HCT116 (cell line): ENCODE measurements around the gene KIF26B. TPM values are rescaled to one million over a fixed set of nuclear protein-coding genes. Genes with fewer than 3 reads are reported as not detected.
"Not testable (repeated sequence)": the region's sequence is repeated elsewhere in the genome, so short reads cannot be mapped to it uniquely, and the experiment has no call there.

Experiments used
- ATAC-seq: fragments of 200-7000 bp; cut with Tn5 transposase; 2 replicates; pipeline ENCODE4 v1.9.1; 2020; ENCODE audit warnings: mild to moderate bottlenecking, moderate library complexity
- BruUV-seq: library from RNA; stranded (reverse); fragments of 400-500 nt; replicated peaks from 2 replicates; lab custom pipeline; 2021; lab: Mats Ljungman, UMichigan
- CTCF ChIA-PET: fragments of 300-600 bp; sonication (Branson Sonifier 250); formaldehyde crosslinking; loops from one replicate; lab custom pipeline; 2021; ENCODE audit warnings: antibody characterized with exemption; lab: Charles Lee
- POLR2A ChIA-PET: fragments of 300-600, 350-600 bp; sonication (Branson Sonifier 250); formaldehyde crosslinking; loops from one replicate; lab custom pipeline; 2021; ENCODE audit warnings: antibody characterized with exemption; lab: Charles Lee
- RAD21 ChIA-PET, 2 experiments: fragments of 300-600 bp; sonication (Branson Sonifier 250); formaldehyde crosslinking; loops; one replicate each; lab custom pipeline; 2023; ENCODE audit warnings: low total read pairs in 2 of 2; ENCODE audit not compliant: uncharacterized antibody in 2 of 2, unreplicated experiment in 2 of 2, low non-redundant PET in 1 of 2; lab: Charles Lee
- DNase-seq: peaks from one replicate; pipeline ENCODE4 v3.0.0-alpha.2; 2010; ENCODE audit warnings: low read depth, low spot score
- H2AFZ ChIP-seq: fragments of 200-600 bp; shearing (Covaris generic), sonication (generic); 2 replicates; pipeline ENCODE4 v1.6.1; 2017; ENCODE audit warnings: low read depth, mixed run types, mixed read lengths, antibody characterized with exemption, low read length; ENCODE audit not compliant: poor library complexity, severe bottlenecking
- H3K27ac ChIP-seq: 2 replicates; pipeline ENCODE4 v1.5.1; 2012; ENCODE audit warnings: low read depth, low read length
- H3K27me3 ChIP-seq: fragments of 200-600 bp; sonication (generic); 2 replicates; pipeline ENCODE4 v1.6.1; 2016; ENCODE audit warnings: mixed run types, low read length, mixed read lengths; ENCODE audit not compliant: insufficient read depth
- H3K36me3 ChIP-seq, 2 experiments: fragments of 200-500 bp in 1 of 2; fragments of 200-600 bp in 1 of 2; sonication (Bioruptor generic) in 1 of 2; sonication (generic) in 1 of 2; 2 replicates each; pipeline versions ENCODE4 v1.5.1 to v1.6.1; 2014 to 2016; ENCODE audit warnings: low read length in 2 of 2, inconsistent platforms in 1 of 2, mixed read lengths in 1 of 2, mixed run types in 1 of 2; ENCODE audit not compliant: insufficient read depth in 2 of 2, control insufficient read depth in 1 of 2
- H3K4me1 ChIP-seq, 2 experiments: fragments of 200-600 bp in 1 of 2; sonication (generic) in 1 of 2; 2 replicates each; pipeline versions ENCODE4 v1.5.1 to v1.6.1; 2012 to 2017; ENCODE audit warnings: low read length in 2 of 2, inconsistent platforms in 1 of 2, mild to moderate bottlenecking in 1 of 2, mixed read lengths in 1 of 2, mixed run types in 1 of 2, moderate library complexity in 1 of 2; ENCODE audit not compliant: insufficient read depth in 2 of 2, control insufficient read depth in 1 of 2
- H3K4me2 ChIP-seq: fragments of 200-600 bp; sonication (generic); 2 replicates; pipeline ENCODE4 v1.6.1; 2017; ENCODE audit warnings: mixed run types, low read length, mixed read lengths
- H3K4me3 ChIP-seq, 2 experiments: fragments of 200-600 bp in 1 of 2; sonication (generic) in 1 of 2; replicated peaks in 1 of 2; 2 replicates each; pipeline ENCODE4 v1.5.1; 2011 to 2016; ENCODE audit warnings: low read length in 2 of 2, control low read depth in 1 of 2, low read depth in 1 of 2, mild to moderate bottlenecking in 1 of 2, mixed read lengths in 1 of 2, mixed run types in 1 of 2
- H3K79me2 ChIP-seq: fragments of 200-600 bp; sonication (generic); 2 replicates; pipeline ENCODE4 v1.6.1; 2017; ENCODE audit warnings: mild to moderate bottlenecking, mixed run types, low read length, moderate library complexity, mixed read lengths; ENCODE audit not compliant: insufficient read depth
- H3K9ac ChIP-seq: fragments of 200-600 bp; sonication (generic); 2 replicates; pipeline ENCODE4 v1.6.1; 2016; ENCODE audit warnings: low read length, mixed read lengths
- H3K9me2 ChIP-seq: fragments of 200-600 bp; sonication (generic), shearing (Covaris generic); 2 replicates; pipeline ENCODE4 v1.6.1; 2017; ENCODE audit warnings: mixed run types, mild to moderate bottlenecking, moderate library complexity; ENCODE audit not compliant: insufficient read depth
- H3K9me3 ChIP-seq, 2 experiments: fragments of 200-500 bp in 1 of 2; fragments of 200-600 bp in 1 of 2; sonication (Bioruptor generic) in 1 of 2; sonication (generic) in 1 of 2; 2 replicates each; pipeline ENCODE4 v1.6.1; 2014 to 2017; ENCODE audit warnings: low read length in 2 of 2, mixed read lengths in 2 of 2, inconsistent platforms in 1 of 2, low read depth in 1 of 2, mild to moderate bottlenecking in 1 of 2, mixed run types in 1 of 2, moderate library complexity in 1 of 2; ENCODE audit not compliant: control insufficient read depth in 1 of 2, insufficient read depth in 1 of 2
- H4K20me1 ChIP-seq: fragments of 200-600 bp; sonication (generic), shearing (Covaris generic); 2 replicates; pipeline ENCODE4 v1.6.1; 2017; ENCODE audit warnings: mixed run types, mild to moderate bottlenecking, moderate library complexity; ENCODE audit not compliant: insufficient read depth
- ATF3 ChIP-seq: IDR thresholded peaks from 2 replicates; pipeline ENCODE4 v1.6.1; 2012
- CBX3 ChIP-seq: IDR thresholded peaks from 2 replicates; pipeline ENCODE4 v1.6.1; 2012; ENCODE audit warnings: low read depth
- CTCF ChIP-seq, 3 experiments: fragments of 200-600 bp in 1 of 3; sonication (generic) in 1 of 3; IDR thresholded peaks in 2 of 3; conservative IDR thresholded peaks in 1 of 3; 2 replicates each; pipeline ENCODE4 v1.5.1; 2012 to 2017; ENCODE audit warnings: low read depth in 2 of 3, low read length in 2 of 3, antibody characterized with exemption in 1 of 3, borderline replicate concordance in 1 of 3, control low read depth in 1 of 3, mild to moderate bottlenecking in 1 of 3, mixed read lengths in 1 of 3, mixed run types in 1 of 3, moderate library complexity in 1 of 3; ENCODE audit not compliant: insufficient read depth in 1 of 3
- EZH2phosphoT487 ChIP-seq: fragments of 200-600 bp; IDR thresholded peaks from 2 replicates; pipeline ENCODE4 v1.6.1; 2018; ENCODE audit warnings: antibody characterized with exemption, borderline replicate concordance
- JUND ChIP-seq: IDR thresholded peaks from 2 replicates; pipeline ENCODE4 v1.6.1; 2012
- MAX ChIP-seq: IDR thresholded peaks from 2 replicates; pipeline ENCODE4 v1.6.1; 2012
- POLR2A ChIP-seq: IDR thresholded peaks from 2 replicates; pipeline ENCODE4 v1.7.0; 2011; ENCODE audit warnings: borderline replicate concordance; ENCODE audit not compliant: insufficient read depth, insufficient read length; ENCODE audit errors: extremely low read depth
- SIN3A ChIP-seq: IDR thresholded peaks from 2 replicates; pipeline ENCODE4 v1.6.1; 2012; ENCODE audit warnings: low read depth
- SP1 ChIP-seq: IDR thresholded peaks from 2 replicates; pipeline ENCODE4 v1.6.1; 2012; ENCODE audit warnings: low read depth
- SRF ChIP-seq: IDR thresholded peaks from 2 replicates; pipeline ENCODE4 v1.6.1; 2012; ENCODE audit warnings: low read depth
- ZFX ChIP-seq: fragments of 450-650 bp; IDR thresholded peaks from 2 replicates; pipeline ENCODE4 v1.6.1; 2017
- ZNF274 ChIP-seq: fragments of 200-500 bp; sonication (Bioruptor generic); IDR thresholded peaks from 2 replicates; pipeline ENCODE4 v1.6.1; 2014; ENCODE audit warnings: mild to moderate bottlenecking, low read depth, low read length, inconsistent platforms
- intact Hi-C: fragments of 100-400 bp; cut with micrococcal nuclease; formaldehyde crosslinking; loops from 2 replicates; pipeline ENCODE4 v1.10.0; 2022
- total RNA-seq: library from RNA; stranded (reverse); gene quantifications from one replicate; pipeline ENCODE4 v1.2.1, GENCODE V29; 2021; ENCODE audit not compliant: unreplicated experiment

Gene KIF26B
- total RNA-seq, 1 experiment from 2014 or later: 0.49 TPM

- no peak overlapping the region for H3K27ac ChIP-seq
- no peak for ATAC-seq
- no peaks in the 10 kb centered on the region for H3K27me3 ChIP-seq
- no peak overlapping the region for H3K4me2 ChIP-seq
- no peak for TF ChIP-seq POLR2A
- TF ChIP-seq SP1: no peak
- TF ChIP-seq MAX: no peak
- TF ChIP-seq SIN3A: no peak
- TF ChIP-seq ATF3: no peak
- TF ChIP-seq CTCF (IDR thresholded peaks at IDR 0.05 in 2 of 3, conservative IDR thresholded peaks at IDR 0.05 in 1 of 3; ENCODE audit: borderline replicate concordance in 1 of 3, insufficient read depth in 1 of 3, low read depth in 2 of 3, low read length in 2 of 3): no peak
- no peak for TF ChIP-seq ZNF274
- no peak for TF ChIP-seq ZFX
- no peak for TF ChIP-seq JUND
- no peak for TF ChIP-seq SRF
- TF ChIP-seq CBX3: no peak
- no peak for TF ChIP-seq EZH2phosphoT487
- POLR2A ChIA-PET: no interaction called here
- CTCF ChIA-PET: no interaction called here
- no peaks in the 10 kb centered on the region for H3K9me3 ChIP-seq
- no peak overlapping the region for H2AFZ ChIP-seq
- no peaks in the 10 kb centered on the region for H3K9me2 ChIP-seq
- RAD21 ChIA-PET: no interaction called here
- no peaks in the 10 kb centered on the region for H3K36me3 ChIP-seq
- no peak overlapping the region for H3K9ac ChIP-seq
- H3K4me3 ChIP-seq: no peak overlapping the region
- no TSS peak for BruUV-seq
- no peak for DNase-seq
- peaks cover 0 to 6% of the 10 kb centered on the region in 2 experiments; a peak in 2 of 4 replicates for H3K4me1 ChIP-seq
- no peaks in the 10 kb centered on the region for H3K79me2 ChIP-seq
- intact Hi-C loops: no loop called here
- no peaks in the 10 kb centered on the region for H4K20me1 ChIP-seq
Measured at GRCh38 chr1:245710961-245711903, 556.4 kb downstream of the KIF26B start.

- H3K79me2 ChIP-seq, CTCF ChIA-PET, H3K9ac ChIP-seq, H3K9me2 ChIP-seq, H3K9me3 ChIP-seq, H3K27ac ChIP-seq, BruUV-seq, H3K27me3 ChIP-seq, H3K36me3 ChIP-seq, DNase-seq, RAD21 ChIA-PET, H3K4me1 ChIP-seq, H3K4me3 ChIP-seq, POLR2A ChIA-PET, H2AFZ ChIP-seq, H4K20me1 ChIP-seq, intact Hi-C loops, H3K4me2 ChIP-seq, ATAC-seq: not testable (repeated sequence)
Measured at GRCh38 chr1:245714027-245714426, 559.2 kb downstream of the KIF26B start.
